ENCODE results near the gene SPATA16.

The SPATA16 gene

DNA sequence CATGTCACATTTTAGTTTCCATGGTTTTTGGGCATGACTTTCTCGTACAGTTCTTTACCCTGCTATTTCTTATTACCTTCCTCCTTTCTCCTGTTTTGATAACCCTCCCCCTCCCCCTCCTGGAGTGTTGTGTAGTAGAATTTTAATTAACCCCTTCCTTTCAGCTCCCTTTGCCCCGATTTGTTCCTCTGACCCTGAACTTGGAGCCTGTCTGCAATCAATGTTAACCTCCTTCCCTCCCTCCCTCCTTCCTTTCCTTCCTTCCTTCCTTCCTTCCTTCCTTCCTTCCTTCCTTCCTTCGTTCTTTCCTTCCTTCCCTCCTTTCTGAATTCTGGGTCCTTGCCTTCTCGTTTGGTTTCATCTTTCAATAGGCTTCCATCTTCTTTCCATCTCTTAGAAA lies 300.1 kb downstream of the SPATA16 start:
- no peak overlapping the region for H3K4me3 ChIP-seq (ENCODE audit: low read depth, low read length)
- TF ChIP-seq, protein P1, sequence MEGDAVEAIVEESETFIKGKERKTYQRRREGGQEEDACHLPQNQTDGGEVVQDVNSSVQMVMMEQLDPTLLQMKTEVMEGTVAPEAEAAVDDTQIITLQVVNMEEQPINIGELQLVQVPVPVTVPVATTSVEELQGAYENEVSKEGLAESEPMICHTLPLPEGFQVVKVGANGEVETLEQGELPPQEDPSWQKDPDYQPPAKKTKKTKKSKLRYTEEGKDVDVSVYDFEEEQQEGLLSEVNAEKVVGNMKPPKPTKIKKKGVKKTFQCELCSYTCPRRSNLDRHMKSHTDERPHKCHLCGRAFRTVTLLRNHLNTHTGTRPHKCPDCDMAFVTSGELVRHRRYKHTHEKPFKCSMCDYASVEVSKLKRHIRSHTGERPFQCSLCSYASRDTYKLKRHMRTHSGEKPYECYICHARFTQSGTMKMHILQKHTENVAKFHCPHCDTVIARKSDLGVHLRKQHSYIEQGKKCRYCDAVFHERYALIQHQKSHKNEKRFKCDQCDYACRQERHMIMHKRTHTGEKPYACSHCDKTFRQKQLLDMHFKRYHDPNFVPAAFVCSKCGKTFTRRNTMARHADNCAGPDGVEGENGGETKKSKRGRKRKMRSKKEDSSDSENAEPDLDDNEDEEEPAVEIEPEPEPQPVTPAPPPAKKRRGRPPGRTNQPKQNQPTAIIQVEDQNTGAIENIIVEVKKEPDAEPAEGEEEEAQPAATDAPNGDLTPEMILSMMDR (IDR thresholded peaks at IDR 0.05; ENCODE audit: borderline replicate concordance, insufficient read depth, low read depth, low read length), result no peak

DNA sequence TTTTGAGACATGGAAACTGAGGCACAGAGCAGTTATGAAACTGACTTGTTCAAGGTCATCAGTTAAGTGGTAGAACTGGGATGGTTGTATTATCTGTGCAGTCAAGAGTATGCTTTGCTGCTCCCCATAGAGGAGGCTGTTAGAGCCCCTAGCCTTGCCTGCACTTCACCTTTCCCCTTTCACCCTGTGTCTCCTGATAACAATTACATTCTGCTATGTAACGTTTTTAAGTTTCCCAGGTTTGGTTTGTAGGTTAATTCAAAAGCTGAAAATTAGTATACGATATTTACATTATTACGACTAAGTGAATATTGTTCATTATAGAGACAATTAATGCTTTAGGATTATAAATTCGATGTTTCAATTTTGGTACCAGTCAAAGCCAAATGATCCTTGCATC lies 300.6 kb downstream of the SPATA16 start:
- TF ChIP-seq, protein P1 (IDR thresholded peaks at IDR 0.05; ENCODE audit: borderline replicate concordance, insufficient read depth, low read depth, low read length), result no peak
- H3K4me3 ChIP-seq (ENCODE audit: low read depth, low read length), result no peak overlapping the region

DNA sequence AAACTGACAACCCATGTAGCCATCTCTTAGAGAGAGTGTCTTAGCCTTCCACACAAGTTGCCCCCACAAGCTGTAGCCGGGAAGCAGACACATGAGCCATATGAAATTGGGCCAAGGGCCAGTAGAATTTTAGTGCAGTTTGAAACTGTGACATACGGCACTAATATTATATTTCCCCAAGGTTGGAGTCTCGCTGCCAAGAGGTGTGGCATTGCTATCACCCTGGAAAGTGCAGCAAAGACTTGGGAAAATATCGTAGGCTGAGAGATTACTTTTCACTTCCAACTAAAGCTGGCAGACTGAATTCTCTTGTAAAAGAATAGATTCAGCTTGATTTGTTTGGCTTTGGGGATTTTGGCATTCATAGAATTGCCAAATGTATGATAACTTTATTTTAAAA lies 301.4 kb downstream of the SPATA16 start:
- TF ChIP-seq, protein P1 (IDR thresholded peaks at IDR 0.05; ENCODE audit: borderline replicate concordance, insufficient read depth, low read depth, low read length), result no peak
- no peak overlapping the region for H3K4me3 ChIP-seq (ENCODE audit: low read depth, low read length)
